NK-92 treated with Interleukin-12 subunit alpha and Interleukin-12 subunit beta, amount 100 ng/mL, for 24 hours (cell line): ENCODE results near the gene GNAT2.

Source experiments
- DNase-seq: peaks from one replicate; lab custom pipeline; 2025; lab: John Stamatoyannopoulos, UW

Gene GNAT2

GRCh38 chr1:109641861-109642260 is 22.4 kb upstream of the GNAT2 start:
- DNase-seq: no peak

GRCh38 chr1:109641078-109641740 is 21.8 kb upstream of the GNAT2 start:
- DNase-seq: no peak

DNA sequence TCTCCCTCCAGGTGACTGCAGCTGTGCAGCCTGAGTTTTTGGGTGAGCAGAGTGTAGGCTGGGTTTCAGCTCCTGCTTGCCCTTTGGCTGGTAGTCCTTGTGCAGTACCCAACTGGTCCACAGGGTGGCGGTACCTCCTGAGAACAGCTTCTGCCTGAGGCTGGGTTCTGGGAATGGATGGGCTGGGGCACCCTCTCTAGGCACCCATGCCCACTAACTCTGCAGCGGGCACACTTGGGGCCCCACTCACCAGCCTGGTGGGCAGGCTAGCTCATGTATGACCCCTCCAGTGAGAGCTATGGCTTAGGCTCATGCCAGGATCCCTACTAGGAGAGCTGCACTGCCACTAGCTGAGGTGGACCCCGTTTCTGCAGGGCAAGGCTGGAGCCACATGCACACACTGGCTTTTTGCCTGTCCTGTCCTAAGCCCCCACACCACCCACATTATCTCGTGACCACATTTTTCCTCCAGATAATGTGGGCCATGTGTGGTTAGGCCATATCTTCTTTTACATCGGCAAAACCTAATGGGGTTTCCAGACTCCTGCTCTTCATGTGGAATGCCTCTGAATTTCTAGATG is 21.0 kb upstream of the GNAT2 start:
- peak; percentile 69 for DNase-seq

- DNase-seq: no peak
These were observed 20.4 kb upstream of the GNAT2 start for GRCh38 chr1:109639841-109640184.

GRCh38 chr1:109639063-109639840 is 19.8 kb upstream of the GNAT2 start:
- no peak for DNase-seq

- no peak for DNase-seq
These were observed 18.0 kb upstream of the GNAT2 start for GRCh38 chr1:109637446-109637845.

DNA sequence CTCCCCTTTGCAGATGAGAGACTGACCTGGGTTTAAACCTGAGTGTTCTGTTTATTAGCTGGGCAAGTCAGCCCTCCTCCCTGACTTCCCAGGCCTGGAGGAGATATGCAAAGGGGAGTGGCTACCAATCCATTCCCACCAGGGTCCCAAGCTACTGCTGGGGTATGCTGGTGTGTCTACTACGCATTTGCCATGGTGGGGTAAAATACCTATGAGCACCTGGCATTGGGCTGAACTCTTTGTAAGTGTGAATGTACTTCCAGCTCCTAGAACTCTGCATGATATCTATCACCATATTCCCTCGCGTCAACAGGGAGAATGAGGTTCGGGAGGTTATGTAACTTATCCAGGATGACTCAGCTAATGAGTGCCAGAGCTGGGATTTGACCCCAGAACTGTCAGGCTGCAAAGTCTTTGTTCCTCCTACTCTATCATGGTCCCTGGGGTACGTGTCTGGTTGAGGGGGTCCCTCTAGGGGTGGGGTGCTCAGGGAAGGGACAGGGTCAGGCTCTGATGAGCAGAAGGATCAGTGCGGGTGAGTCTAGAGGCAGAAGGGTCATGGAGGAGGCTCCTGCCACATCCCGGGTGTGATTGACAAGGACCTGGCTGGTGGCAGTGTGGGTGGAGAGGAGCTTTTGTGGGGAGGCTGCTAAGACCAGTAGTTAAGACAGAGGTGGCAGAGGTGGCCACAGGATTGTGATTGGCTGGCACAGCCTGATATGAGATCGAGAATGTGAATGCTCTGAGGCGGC is 17.0 kb upstream of the GNAT2 start:
- DNase-seq: no peak

GRCh38 chr1:109635862-109636200 is 16.4 kb upstream of the GNAT2 start:
- no peak for DNase-seq

GRCh38 chr1:109634771-109635750 is 15.6 kb upstream of the GNAT2 start:
- DNase-seq: no peak

DNA sequence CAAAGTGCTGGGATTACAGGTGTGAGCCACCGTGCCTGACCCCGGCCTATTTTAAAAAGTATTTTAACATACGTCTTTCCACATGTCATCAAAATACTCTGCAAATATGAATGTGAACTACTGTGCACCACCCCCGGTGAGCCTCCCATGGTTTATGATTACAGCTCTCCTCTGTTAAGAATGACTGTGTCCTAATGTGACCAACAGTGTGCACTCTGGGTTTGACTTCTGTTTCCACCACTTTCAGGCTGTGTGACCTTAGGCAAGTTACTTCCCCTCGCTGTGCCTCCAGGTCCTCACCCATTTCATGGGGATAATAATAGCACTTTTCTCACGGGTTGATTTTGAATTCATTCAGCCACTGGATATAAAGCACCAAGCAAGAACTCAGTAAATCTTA is 14.9 kb upstream of the GNAT2 start:
- no peak for DNase-seq

- DNase-seq: no peak
These were observed 13.4 kb upstream of the GNAT2 start for GRCh38 chr1:109632671-109633346.

GRCh38 chr1:109631513-109632505 is 12.4 kb upstream of the GNAT2 start:
- DNase-seq: no peak

DNA sequence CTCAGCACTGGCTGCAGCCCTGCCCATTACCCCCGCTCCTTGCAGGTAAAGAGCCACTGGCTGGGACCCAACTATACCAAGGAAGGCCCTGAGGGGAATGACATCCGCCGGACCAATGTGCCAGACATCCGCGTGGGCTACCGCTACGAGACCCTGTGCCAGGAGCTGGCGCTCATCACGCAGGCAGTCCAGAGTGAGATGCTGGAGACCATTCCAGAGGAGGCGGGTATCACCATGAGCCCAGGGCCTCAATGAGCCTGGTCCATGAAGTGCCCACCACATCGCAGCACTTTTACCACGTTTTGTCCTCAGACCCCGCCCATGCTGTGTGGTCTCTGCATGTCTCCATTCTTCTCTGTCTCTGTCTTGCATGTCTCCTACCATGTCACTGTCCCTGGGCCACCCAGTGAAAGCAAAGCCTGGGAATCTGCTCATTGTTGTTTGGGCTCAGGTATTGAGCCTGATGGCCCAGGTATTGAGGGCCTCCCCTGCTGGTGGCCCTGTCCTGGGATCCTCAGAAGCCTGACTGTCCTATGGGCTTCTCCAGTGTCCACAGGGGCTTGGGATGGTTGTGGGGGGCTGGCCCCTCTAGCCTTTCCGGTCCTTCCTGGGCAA is 11.6 kb upstream of the GNAT2 start:
- no peak for DNase-seq

DNA sequence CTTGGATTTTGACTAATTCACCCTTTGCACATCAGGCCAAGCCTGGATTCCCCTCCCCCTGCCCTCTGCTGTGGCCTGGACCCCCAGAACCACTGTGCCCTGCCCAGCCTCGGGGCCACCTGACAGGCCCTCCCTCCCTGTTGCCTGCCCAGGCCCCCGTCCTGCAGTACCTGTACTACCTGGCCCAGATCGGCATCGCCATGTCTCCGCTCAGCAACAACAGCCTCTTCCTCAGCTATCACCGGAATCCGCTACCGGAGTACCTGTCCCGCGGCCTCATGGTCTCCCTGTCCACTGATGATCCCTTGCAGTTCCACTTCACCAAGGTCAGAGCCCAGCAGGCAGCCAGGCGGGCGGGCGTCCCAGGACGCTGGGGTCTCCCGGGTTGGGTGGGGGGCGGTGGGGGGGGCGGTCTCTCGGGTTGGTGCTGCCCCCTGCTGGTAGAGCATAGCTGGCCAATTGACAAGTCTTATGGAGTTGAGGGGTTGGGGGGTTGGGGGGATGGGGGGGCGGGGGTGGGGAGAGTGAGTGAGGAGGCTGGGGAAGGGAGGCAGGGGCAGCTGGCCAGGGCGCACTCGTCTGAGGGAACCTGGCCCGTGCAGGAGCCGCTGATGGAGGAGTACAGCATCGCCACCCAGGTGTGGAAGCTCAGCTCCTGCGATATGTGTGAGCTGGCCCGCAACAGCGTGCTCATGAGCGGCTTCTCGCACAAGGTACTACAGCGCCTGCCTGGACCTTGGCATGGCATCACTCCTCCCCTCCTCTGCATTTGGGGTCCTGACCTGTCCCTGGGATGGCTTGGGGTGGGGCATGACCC is 10.9 kb upstream of the GNAT2 start:
- no peak for DNase-seq

DNA sequence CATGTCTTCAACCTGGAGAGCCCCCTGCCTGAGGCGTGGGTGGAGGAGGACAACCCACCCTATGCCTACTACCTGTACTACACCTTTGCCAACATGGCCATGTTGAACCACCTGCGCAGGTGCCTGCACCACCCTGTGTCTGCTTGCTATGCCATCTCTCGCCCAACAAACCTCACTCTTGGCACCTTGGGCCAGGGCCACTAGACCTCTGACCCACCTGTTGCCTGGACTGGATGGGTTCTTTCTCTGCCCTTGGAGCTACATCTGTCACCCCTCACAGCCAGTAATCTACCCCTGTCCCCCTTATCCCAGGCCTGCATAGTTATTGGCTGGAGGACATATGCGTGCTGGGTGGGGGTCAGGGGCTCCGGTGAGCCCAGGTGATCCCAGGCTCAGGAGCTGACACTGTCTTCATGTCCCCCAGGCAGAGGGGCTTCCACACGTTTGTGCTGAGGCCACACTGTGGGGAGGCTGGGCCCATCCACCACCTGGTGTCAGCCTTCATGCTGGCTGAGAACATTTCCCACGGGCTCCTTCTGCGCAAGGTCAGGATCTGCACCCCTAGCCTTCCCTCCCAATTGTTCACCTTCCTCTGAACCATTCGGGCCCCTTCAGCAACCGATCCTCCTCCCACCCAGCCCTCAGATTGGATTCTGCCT is 10.1 kb upstream of the GNAT2 start:
- no peak for DNase-seq

DNA sequence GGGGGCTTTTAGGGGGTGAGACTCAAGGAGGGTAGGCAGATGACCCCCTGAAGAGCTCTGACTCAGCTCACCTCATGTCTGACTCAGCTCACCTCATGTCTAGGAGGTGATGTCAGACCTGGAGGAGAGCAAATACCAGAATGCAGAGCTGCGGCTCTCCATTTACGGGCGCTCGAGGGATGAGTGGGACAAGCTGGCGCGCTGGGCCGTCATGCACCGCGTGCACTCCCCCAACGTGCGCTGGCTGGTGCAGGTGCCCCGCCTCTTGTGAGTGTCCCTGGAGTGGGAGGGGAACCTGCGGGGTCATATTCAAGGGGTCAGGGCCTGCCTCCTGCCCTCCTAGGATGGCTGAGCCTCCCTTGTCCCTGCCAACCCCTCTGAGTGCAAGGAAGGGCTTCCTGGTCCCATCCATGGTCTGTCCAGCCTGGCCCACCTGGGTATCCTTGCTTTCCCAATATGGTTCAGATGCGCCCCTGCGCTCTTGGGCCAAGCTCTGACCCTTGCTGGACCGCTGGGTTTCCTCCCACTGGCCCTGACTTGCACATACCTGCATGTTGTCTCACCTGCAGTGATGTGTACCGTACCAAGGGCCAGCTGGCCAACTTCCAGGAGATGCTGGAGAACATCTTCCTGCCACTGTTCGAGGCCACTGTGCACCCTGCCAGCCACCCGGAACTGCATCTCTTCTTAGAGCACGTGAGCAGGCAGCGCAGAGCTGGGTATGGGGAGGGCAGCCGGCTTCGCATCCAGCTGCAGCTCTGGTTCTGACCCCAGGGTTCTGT is 9.3 kb upstream of the GNAT2 start:
- no peak for DNase-seq
